Lower leg skin (tissue), 3 donors: Measurements from ENCODE around the gene PRCP.

Source experiments
- POLR2A ChIP-seq, 2 donors: fragments of 450-650 bp; IDR thresholded peaks; one replicate each; pipeline ENCODE4 v1.6.1; 2016 to 2017; ENCODE audit warnings: antibody characterized with exemption in 2 of 2, mild to moderate bottlenecking in 1 of 2, moderate library complexity in 1 of 2
- TF ChIP-seq, protein P1 (sequence below), 3 donors: fragments of 450-650 bp; IDR thresholded peaks; one replicate each; pipeline ENCODE4 v1.5.1; 2016; ENCODE audit warnings: antibody characterized with exemption in 3 of 3, mild to moderate bottlenecking in 3 of 3, moderate library complexity in 2 of 3

DNA sequence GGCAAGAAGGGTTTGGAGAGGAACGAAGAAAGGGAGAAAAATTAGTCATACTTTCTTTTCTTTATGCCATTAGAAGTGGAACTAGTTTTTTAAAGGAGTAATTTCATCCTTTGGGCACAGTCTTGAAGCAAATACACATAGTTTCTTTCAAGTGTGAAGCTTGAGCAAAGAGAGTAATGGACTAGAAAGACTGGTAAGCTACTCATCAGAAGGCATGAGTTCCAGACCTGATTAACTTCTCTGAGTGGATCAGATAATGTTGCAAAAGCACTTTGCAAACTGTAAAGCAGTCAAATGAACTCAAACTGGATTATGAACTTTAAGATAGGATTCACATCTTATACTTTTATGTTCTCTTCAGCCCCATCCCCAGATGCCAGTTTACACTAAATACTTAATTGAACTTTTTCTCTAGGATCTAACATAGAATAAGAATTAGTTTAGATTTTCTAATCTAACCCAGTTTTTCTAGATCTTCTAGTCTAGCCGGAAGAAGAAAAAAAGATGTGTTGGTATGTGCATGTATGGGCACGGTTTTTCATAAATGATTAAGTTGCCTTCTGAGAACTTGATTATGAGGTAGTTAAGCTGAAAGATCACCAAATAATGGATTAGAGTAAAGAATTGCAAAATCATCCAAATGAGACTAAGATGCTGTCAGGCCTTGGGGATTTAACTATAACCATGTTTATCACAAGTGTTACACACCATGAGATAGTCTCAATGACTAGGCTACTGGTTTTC is 3.8 kb upstream of the PRCP start:
- TF ChIP-seq, protein P1, sequence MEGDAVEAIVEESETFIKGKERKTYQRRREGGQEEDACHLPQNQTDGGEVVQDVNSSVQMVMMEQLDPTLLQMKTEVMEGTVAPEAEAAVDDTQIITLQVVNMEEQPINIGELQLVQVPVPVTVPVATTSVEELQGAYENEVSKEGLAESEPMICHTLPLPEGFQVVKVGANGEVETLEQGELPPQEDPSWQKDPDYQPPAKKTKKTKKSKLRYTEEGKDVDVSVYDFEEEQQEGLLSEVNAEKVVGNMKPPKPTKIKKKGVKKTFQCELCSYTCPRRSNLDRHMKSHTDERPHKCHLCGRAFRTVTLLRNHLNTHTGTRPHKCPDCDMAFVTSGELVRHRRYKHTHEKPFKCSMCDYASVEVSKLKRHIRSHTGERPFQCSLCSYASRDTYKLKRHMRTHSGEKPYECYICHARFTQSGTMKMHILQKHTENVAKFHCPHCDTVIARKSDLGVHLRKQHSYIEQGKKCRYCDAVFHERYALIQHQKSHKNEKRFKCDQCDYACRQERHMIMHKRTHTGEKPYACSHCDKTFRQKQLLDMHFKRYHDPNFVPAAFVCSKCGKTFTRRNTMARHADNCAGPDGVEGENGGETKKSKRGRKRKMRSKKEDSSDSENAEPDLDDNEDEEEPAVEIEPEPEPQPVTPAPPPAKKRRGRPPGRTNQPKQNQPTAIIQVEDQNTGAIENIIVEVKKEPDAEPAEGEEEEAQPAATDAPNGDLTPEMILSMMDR (IDR thresholded peaks at IDR 0.05) = no peak
- no peak for TF ChIP-seq POLR2A (IDR thresholded peaks at IDR 0.05)
